RWPE2 (cell line): ENCODE results near the gene S1PR5.

Source experiments
- ATAC-seq: fragments of 200-7000 bp; cut with Tn5 transposase; 3 replicates; pipeline ENCODE4 v1.9.1; 2021; ENCODE audit warnings: low read depth
- DNase-seq: peaks from one replicate; pipeline ENCODE4 v3.0.0-alpha.2; 2020; ENCODE audit warnings: low spot score
- H3K27ac ChIP-seq: fragments of 450-650 bp; 2 replicates; pipeline ENCODE4 v1.5.1; 2017; ENCODE audit warnings: mild to moderate bottlenecking; ENCODE audit not compliant: poor library complexity, severe bottlenecking
- H3K27me3 ChIP-seq: fragments of 250-450 bp; sonication (Bioruptor Pico); 2 replicates; pipeline ENCODE4 v1.5.1; 2021; ENCODE audit warnings: mild to moderate bottlenecking, moderate library complexity; ENCODE audit not compliant: insufficient read depth, poor library complexity, severe bottlenecking
- H3K36me3 ChIP-seq: fragments of 250-450 bp; sonication (Bioruptor Pico); 2 replicates; pipeline ENCODE4 v1.5.1; 2020; ENCODE audit warnings: low read depth, mild to moderate bottlenecking, moderate library complexity
- H3K4me1 ChIP-seq: fragments of 250-450 bp; sonication (Bioruptor Pico); 2 replicates; pipeline ENCODE4 v1.5.1; 2021; ENCODE audit warnings: mild to moderate bottlenecking, moderate library complexity; ENCODE audit not compliant: insufficient read depth, poor library complexity, severe bottlenecking
- H3K4me3 ChIP-seq: fragments of 250-450 bp; sonication (Bioruptor Pico); 2 replicates; pipeline ENCODE4 v1.5.1; 2021; ENCODE audit warnings: mild to moderate bottlenecking, moderate library complexity; ENCODE audit not compliant: severe bottlenecking
- H3K9me3 ChIP-seq: fragments of 250-450 bp; sonication (Bioruptor Pico); 2 replicates; pipeline ENCODE4 v1.5.1; 2021; ENCODE audit warnings: mild to moderate bottlenecking, moderate library complexity; ENCODE audit not compliant: severe bottlenecking
- TF ChIP-seq, protein P1 (sequence below): fragments of 450-650 bp; IDR thresholded peaks from one replicate; pipeline ENCODE4 v1.5.1; 2017; ENCODE audit warnings: mild to moderate bottlenecking, moderate library complexity; ENCODE audit not compliant: poor library complexity, severe bottlenecking

S1PR5 gene

GRCh38 chr19:10565028-10565566, 47.9 kb upstream of the S1PR5 start:
- DNase-seq (no peak), ATAC-seq (no peak)
- TF ChIP-seq, protein P1, sequence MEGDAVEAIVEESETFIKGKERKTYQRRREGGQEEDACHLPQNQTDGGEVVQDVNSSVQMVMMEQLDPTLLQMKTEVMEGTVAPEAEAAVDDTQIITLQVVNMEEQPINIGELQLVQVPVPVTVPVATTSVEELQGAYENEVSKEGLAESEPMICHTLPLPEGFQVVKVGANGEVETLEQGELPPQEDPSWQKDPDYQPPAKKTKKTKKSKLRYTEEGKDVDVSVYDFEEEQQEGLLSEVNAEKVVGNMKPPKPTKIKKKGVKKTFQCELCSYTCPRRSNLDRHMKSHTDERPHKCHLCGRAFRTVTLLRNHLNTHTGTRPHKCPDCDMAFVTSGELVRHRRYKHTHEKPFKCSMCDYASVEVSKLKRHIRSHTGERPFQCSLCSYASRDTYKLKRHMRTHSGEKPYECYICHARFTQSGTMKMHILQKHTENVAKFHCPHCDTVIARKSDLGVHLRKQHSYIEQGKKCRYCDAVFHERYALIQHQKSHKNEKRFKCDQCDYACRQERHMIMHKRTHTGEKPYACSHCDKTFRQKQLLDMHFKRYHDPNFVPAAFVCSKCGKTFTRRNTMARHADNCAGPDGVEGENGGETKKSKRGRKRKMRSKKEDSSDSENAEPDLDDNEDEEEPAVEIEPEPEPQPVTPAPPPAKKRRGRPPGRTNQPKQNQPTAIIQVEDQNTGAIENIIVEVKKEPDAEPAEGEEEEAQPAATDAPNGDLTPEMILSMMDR: peak; percentile 57
- Histone ChIP-seq H3K4me3 (peak overlapping the region; percentile 50), H3K36me3 (peaks cover 27% of the 10 kb centered on the region), H3K27ac (peak overlapping the region; percentile 80), H3K9me3 (no peaks in the 10 kb centered on the region), H3K27me3 (no peaks in the 10 kb centered on the region), H3K4me1 (peaks cover 4% of the 10 kb centered on the region)

- Histone ChIP-seq H3K27me3 (no peaks in the 10 kb centered on the region), H3K4me3 (no peak overlapping the region), H3K36me3 (peaks cover 40% of the 10 kb centered on the region), H3K27ac (no peak overlapping the region), H3K4me1 (peaks cover 4% of the 10 kb centered on the region), H3K9me3 (no peaks in the 10 kb centered on the region)
- ATAC-seq: no peak
- DNase-seq: no peak
- TF ChIP-seq, protein P1: no peak
Observed at GRCh38 chr19:10562609-10563008, 45.4 kb upstream of the S1PR5 start.

GRCh38 chr19:10560154-10560553, 42.9 kb upstream of the S1PR5 start:
- H3K36me3 ChIP-seq: peaks cover 63% of the 10 kb centered on the region
- H3K4me1 ChIP-seq: peaks cover 17% of the 10 kb centered on the region
- TF ChIP-seq, protein P1: no peak

GRCh38 chr19:10557603-10558197, 40.5 kb upstream of the S1PR5 start:
- Histone ChIP-seq H3K4me3 (no peak overlapping the region), H3K27ac (no peak overlapping the region), H3K36me3 (peaks cover 71% of the 10 kb centered on the region), H3K27me3 (no peaks in the 10 kb centered on the region), H3K9me3 (no peaks in the 10 kb centered on the region), H3K4me1 (peaks cover 28% of the 10 kb centered on the region)
- ATAC-seq (no peak), DNase-seq (no peak)
- TF ChIP-seq, protein P1: no peak

More at GRCh38 chr19:10560154-10560553, 42.9 kb upstream of the S1PR5 start:
- no peak overlapping the region for H3K4me3 ChIP-seq
- ATAC-seq (no peak), DNase-seq (no peak)
- no peaks in the 10 kb centered on the region for H3K9me3 ChIP-seq
- H3K27me3 ChIP-seq: no peaks in the 10 kb centered on the region
- no peak overlapping the region for H3K27ac ChIP-seq

DNA sequence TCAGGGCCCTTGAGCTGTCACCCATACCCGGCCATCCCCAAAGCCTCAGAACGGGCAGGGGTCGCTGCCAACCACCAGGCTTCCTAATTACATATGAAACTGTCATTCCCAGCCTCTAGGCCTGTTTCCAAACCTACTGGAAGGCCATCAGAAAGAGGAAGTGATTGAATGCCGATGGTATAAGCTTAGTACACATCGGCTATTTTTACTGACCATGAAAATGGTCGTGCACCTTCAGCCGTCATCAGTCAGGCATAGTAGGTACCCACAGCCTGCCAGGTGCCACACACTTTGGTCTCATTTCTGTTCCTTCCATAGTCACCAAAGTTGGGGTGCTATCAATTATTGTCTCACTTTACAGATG, 38.3 kb upstream of the S1PR5 start:
- Histone ChIP-seq H3K27me3 (no peaks in the 10 kb centered on the region), H3K9me3 (no peaks in the 10 kb centered on the region), H3K4me1 (peaks cover 28% of the 10 kb centered on the region), H3K27ac (peak overlapping the region; percentile 63), H3K36me3 (peaks cover 79% of the 10 kb centered on the region), H3K4me3 (no peak overlapping the region)
- TF ChIP-seq, protein P1: no peak
- no peak for ATAC-seq
- no peak for DNase-seq
